Choroid plexus epithelial cell (primary cell): ENCODE data around the gene TAGLN2.
"Not testable (repeated sequence)": the region's sequence is repeated elsewhere in the genome, so short reads cannot be mapped to it uniquely, and the experiment has no call there.

ENCODE experiments used
- DNase-seq: peaks from one replicate; pipeline ENCODE4 v3.0.0-alpha.2; 2010; ENCODE audit warnings: low read depth
- H3K4me3 ChIP-seq: 2 replicates; pipeline ENCODE4 v1.5.1; 2011; ENCODE audit warnings: low read depth, mild to moderate bottlenecking, control low read depth, low read length, moderate library complexity
- TF ChIP-seq, protein P1 (sequence below): conservative IDR thresholded peaks from 2 replicates; pipeline ENCODE4 v1.5.1; 2011; ENCODE audit warnings: low read depth, mild to moderate bottlenecking, control low read depth, inconsistent platforms, low read length, moderate library complexity

Gene TAGLN2

DNA sequence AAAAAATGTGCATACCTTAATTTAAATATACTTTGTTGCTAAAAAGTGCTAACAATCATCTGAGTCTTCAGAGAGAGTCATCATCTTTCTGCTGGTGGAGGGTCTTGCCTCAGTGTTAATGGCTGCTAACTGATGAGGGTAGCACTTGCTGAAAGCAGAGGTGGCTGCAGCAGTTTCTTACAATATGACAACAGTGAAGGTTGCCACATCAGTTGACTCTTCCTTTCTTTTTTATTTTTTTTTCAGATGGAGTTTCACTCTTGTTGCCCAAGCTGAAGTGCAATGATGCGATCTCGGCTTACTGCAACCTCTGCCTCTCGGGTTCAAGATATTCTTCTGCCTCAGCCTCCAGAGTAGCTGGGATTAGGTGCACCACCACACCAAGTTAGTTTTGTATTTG, 22.8 kb downstream of the TAGLN2 start:
- H3K4me3 ChIP-seq, result no peak overlapping the region
- DNase-seq, result no peak
- TF ChIP-seq, protein P1, sequence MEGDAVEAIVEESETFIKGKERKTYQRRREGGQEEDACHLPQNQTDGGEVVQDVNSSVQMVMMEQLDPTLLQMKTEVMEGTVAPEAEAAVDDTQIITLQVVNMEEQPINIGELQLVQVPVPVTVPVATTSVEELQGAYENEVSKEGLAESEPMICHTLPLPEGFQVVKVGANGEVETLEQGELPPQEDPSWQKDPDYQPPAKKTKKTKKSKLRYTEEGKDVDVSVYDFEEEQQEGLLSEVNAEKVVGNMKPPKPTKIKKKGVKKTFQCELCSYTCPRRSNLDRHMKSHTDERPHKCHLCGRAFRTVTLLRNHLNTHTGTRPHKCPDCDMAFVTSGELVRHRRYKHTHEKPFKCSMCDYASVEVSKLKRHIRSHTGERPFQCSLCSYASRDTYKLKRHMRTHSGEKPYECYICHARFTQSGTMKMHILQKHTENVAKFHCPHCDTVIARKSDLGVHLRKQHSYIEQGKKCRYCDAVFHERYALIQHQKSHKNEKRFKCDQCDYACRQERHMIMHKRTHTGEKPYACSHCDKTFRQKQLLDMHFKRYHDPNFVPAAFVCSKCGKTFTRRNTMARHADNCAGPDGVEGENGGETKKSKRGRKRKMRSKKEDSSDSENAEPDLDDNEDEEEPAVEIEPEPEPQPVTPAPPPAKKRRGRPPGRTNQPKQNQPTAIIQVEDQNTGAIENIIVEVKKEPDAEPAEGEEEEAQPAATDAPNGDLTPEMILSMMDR, result no peak

DNA sequence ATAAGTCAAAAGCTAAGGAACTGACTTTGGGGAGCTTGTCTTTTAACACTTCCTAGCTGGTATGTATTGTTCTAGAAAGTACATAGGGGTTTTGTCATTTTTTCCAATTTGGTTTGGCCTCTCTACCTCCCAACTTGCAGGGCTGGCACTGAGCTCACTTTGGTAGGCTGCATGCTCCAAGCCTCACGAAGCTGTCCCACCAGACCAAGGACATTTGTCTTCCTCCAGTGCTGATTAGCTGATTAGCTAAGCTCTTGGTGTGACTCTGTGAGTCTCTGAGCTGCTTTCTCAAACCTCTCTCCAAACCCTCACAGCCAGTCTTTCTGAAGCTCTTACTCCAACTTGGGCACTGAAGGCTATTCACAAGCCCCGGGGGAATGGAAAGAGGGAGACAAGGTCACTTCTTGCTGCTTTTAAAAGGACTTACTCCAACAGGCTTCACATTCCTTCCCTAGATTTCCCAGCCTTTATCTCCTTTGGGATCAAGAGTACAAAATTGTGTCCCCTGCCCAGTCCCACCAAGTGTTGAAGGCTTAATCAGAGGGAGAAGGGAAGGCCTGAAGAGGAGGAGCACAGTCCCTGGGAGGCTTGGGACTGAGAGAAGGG, 24.4 kb downstream of the TAGLN2 start:
- DNase-seq, result no peak
- TF ChIP-seq, protein P1, result no peak
- no peak overlapping the region for H3K4me3 ChIP-seq

DNA sequence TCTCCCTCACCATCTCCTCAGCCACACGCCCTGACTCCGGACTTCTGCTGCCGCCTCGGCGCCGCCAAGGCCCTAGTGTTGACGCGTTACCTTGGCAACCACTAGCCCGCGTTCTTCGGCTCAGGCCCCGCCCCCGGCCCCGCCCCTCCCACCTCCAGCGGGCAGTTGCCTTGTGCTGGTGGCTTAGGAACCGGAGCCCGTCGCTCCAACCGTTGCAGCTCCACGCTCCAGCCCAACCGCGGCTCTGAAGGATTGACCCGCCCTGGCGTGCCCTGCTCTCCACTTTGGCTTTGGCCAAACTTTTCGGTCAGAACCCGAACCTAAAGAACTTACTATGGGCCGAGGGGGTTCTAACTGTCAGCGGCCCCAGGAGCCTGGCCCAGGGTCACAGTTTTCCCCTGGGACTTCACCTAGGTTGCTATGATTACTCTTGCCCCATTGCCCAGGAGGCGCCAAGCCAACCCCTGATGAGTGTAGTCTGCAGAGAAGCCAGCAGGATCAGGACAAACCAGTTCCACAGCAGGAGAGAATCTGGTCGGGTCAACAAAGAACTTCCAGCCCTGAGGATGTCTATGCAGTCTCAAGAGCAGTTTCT, 25.1 kb downstream of the TAGLN2 start, which contains the start of gene CFAP45:
TSS of gene CFAP45 (minus strand) at position 80 of the 595 bp plus-strand sequence. CDS start at position 13, 67 bp downstream.
- H3K4me3 ChIP-seq, result no peak within 1 kb of the TSS
- DNase-seq, result peak; percentile 88
- TF ChIP-seq, protein P1, result no peak

DNA sequence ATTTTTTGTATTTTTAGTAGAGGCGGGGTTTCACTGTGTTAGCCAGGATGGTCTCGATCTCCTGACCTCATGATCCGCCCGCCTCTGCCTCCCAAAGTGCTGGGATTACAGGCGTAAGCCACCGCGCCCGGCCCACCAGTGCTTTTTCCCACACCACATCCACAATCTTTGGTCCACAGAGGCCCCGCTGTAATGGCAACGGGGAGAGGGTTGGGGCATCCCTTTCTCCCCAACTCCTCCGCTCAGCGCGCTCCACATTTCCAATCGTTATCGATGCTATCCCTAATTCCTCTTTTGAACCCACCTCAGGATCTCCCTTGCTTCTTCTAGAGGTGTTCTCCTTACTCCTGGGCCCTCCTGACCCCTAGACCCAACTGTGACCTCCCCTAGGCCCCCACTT, 25.7 kb downstream of the TAGLN2 start:
- not testable (repeated sequence) for H3K4me3 ChIP-seq, DNase-seq

DNA sequence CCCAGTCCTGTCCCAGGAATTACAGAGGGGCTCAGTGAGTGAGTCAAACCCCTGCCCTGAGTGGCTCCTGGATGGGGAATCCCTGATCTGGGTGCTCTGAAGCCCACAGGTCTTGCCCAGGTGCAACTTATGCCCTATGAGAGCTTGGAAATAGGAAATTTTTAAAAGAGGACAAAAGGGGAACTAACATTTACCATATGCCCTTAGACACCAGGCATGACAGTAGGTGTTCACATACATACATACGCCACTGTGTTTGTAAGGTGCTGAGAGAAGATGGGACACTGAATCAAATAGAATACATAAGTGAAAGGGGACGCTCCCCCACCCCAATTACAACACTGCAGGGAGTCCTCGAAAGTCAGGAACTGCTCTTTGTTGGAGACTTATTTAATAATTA, 26.8 kb downstream of the TAGLN2 start:
- TF ChIP-seq, protein P1, result no peak
- no peak for DNase-seq
- no peak overlapping the region for H3K4me3 ChIP-seq

DNA sequence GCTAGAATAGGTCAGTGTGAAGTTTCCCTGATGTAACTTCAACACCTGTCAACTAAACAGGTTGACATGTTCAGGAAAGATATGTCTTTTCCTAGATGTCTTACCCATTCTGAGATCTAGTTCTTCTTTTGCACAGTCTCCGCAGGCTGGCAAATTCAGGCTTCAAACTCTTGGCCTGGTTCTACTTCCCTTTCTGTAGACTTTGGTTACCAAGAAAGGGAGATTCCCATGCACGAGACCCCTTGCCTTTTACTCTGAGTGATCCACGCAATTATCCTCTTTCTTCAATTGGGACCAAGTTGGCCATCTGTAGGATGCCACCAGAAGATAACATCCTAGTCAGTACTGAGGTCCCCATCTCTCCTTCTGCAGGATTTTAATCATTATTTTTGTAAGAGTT, 27.3 kb downstream of the TAGLN2 start:
- TF ChIP-seq, protein P1, result no peak
- H3K4me3 ChIP-seq, result no peak overlapping the region
- no peak for DNase-seq

DNA sequence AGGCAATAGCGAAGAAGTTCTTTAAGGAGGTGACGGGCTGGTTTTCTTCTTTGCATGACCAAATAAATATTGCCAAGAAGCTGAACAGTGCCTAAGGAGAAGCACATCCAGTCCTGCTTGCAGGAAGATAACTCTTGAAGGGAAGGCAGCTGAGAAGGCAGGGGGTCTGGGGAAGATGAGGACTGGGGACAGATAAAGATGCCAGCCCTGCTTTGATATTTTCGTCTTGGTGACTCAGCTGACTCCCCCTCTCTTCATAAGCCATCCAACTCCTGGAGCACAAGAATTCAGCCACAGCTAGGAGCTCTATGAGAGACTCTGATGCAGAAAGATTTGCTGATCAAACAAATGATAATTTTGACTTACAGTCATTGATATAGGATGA, 28.8 kb downstream of the TAGLN2 start:
- no peak overlapping the region for H3K4me3 ChIP-seq
- DNase-seq, result no peak
- TF ChIP-seq, protein P1, result no peak
